GM12872 (cell line): ENCODE measurements around the gene SLC4A1.

Source experiments
- CTCF ChIP-seq: IDR thresholded peaks from 3 replicates; pipeline ENCODE4 v1.5.1; 2011; ENCODE audit warnings: low read depth, mild to moderate bottlenecking, low read length, moderate library complexity; ENCODE audit not compliant: insufficient read depth

SLC4A1 gene

GRCh38 chr17:44221862-44222111, 46.1 kb downstream of the SLC4A1 start:
- no peak for TF ChIP-seq CTCF

GRCh38 chr17:44221084-44221861, 46.7 kb downstream of the SLC4A1 start:
- 0 out of 3 replicates have a peak, but pooled peaks have one; percentile 5 for TF ChIP-seq CTCF

- no peak for TF ChIP-seq CTCF
Observed at GRCh38 chr17:44220213-44221083, 47.5 kb downstream of the SLC4A1 start.

- no peak for TF ChIP-seq CTCF
Observed at GRCh38 chr17:44219616-44220212, 48.2 kb downstream of the SLC4A1 start, which contains the start of gene UBTF. Gene UBTF, minus strand, starts transcription at chr17:44219675. Its CDS starts 1,446 bp downstream, at chr17:44218229.

- peak; percentile 59; the same call in 2 of the 3 replicates for TF ChIP-seq CTCF
Observed at GRCh38 chr17:44219108-44219615, 48.8 kb downstream of the SLC4A1 start.

GRCh38 chr17:44218344-44219107, 49.4 kb downstream of the SLC4A1 start:
- peak; percentile 64 for TF ChIP-seq CTCF
